HCT116 (cell line): ENCODE measurements around the gene GRHL3. TPM values are rescaled to one million over a fixed set of nuclear protein-coding genes. Genes with fewer than 3 reads are reported as not detected.

ENCODE experiments used
- ATAC-seq: fragments of 200-7000 bp; cut with Tn5 transposase; 2 replicates; pipeline ENCODE4 v1.9.1; 2020; ENCODE audit warnings: mild to moderate bottlenecking, moderate library complexity
- BruUV-seq: library from RNA; stranded (reverse); fragments of 400-500 nt; replicated peaks from 2 replicates; lab custom pipeline; 2021; lab: Mats Ljungman, UMichigan
- CTCF ChIA-PET: fragments of 300-600 bp; sonication (Branson Sonifier 250); formaldehyde crosslinking; loops from one replicate; lab custom pipeline; 2021; ENCODE audit warnings: antibody characterized with exemption; lab: Charles Lee
- POLR2A ChIA-PET: fragments of 300-600, 350-600 bp; sonication (Branson Sonifier 250); formaldehyde crosslinking; loops from one replicate; lab custom pipeline; 2021; ENCODE audit warnings: antibody characterized with exemption; lab: Charles Lee
- RAD21 ChIA-PET, 2 experiments: fragments of 300-600 bp; sonication (Branson Sonifier 250); formaldehyde crosslinking; loops; one replicate each; lab custom pipeline; 2023; ENCODE audit warnings: low total read pairs in 2 of 2; ENCODE audit not compliant: uncharacterized antibody in 2 of 2, unreplicated experiment in 2 of 2, low non-redundant PET in 1 of 2; lab: Charles Lee
- DNase-seq: peaks from one replicate; pipeline ENCODE4 v3.0.0-alpha.2; 2010; ENCODE audit warnings: low read depth, low spot score
- H2AFZ ChIP-seq: fragments of 200-600 bp; shearing (Covaris generic), sonication (generic); 2 replicates; pipeline ENCODE4 v1.6.1; 2017; ENCODE audit warnings: low read depth, mixed run types, mixed read lengths, antibody characterized with exemption, low read length; ENCODE audit not compliant: poor library complexity, severe bottlenecking
- H3K27ac ChIP-seq: 2 replicates; pipeline ENCODE4 v1.5.1; 2012; ENCODE audit warnings: low read depth, low read length
- H3K27me3 ChIP-seq: fragments of 200-600 bp; sonication (generic); 2 replicates; pipeline ENCODE4 v1.6.1; 2016; ENCODE audit warnings: mixed run types, low read length, mixed read lengths; ENCODE audit not compliant: insufficient read depth
- H3K36me3 ChIP-seq, 2 experiments: fragments of 200-500 bp in 1 of 2; fragments of 200-600 bp in 1 of 2; sonication (Bioruptor generic) in 1 of 2; sonication (generic) in 1 of 2; 2 replicates each; pipeline versions ENCODE4 v1.5.1 to v1.6.1; 2014 to 2016; ENCODE audit warnings: low read length in 2 of 2, inconsistent platforms in 1 of 2, mixed read lengths in 1 of 2, mixed run types in 1 of 2; ENCODE audit not compliant: insufficient read depth in 2 of 2, control insufficient read depth in 1 of 2
- H3K4me1 ChIP-seq, 2 experiments: fragments of 200-600 bp in 1 of 2; sonication (generic) in 1 of 2; 2 replicates each; pipeline versions ENCODE4 v1.5.1 to v1.6.1; 2012 to 2017; ENCODE audit warnings: low read length in 2 of 2, inconsistent platforms in 1 of 2, mild to moderate bottlenecking in 1 of 2, mixed read lengths in 1 of 2, mixed run types in 1 of 2, moderate library complexity in 1 of 2; ENCODE audit not compliant: insufficient read depth in 2 of 2, control insufficient read depth in 1 of 2
- H3K4me2 ChIP-seq: fragments of 200-600 bp; sonication (generic); 2 replicates; pipeline ENCODE4 v1.6.1; 2017; ENCODE audit warnings: mixed run types, low read length, mixed read lengths
- H3K4me3 ChIP-seq, 2 experiments: fragments of 200-600 bp in 1 of 2; sonication (generic) in 1 of 2; replicated peaks in 1 of 2; 2 replicates each; pipeline ENCODE4 v1.5.1; 2011 to 2016; ENCODE audit warnings: low read length in 2 of 2, control low read depth in 1 of 2, low read depth in 1 of 2, mild to moderate bottlenecking in 1 of 2, mixed read lengths in 1 of 2, mixed run types in 1 of 2
- H3K79me2 ChIP-seq: fragments of 200-600 bp; sonication (generic); 2 replicates; pipeline ENCODE4 v1.6.1; 2017; ENCODE audit warnings: mild to moderate bottlenecking, mixed run types, low read length, moderate library complexity, mixed read lengths; ENCODE audit not compliant: insufficient read depth
- H3K9ac ChIP-seq: fragments of 200-600 bp; sonication (generic); 2 replicates; pipeline ENCODE4 v1.6.1; 2016; ENCODE audit warnings: low read length, mixed read lengths
- H3K9me2 ChIP-seq: fragments of 200-600 bp; sonication (generic), shearing (Covaris generic); 2 replicates; pipeline ENCODE4 v1.6.1; 2017; ENCODE audit warnings: mixed run types, mild to moderate bottlenecking, moderate library complexity; ENCODE audit not compliant: insufficient read depth
- H3K9me3 ChIP-seq, 2 experiments: fragments of 200-500 bp in 1 of 2; fragments of 200-600 bp in 1 of 2; sonication (Bioruptor generic) in 1 of 2; sonication (generic) in 1 of 2; 2 replicates each; pipeline ENCODE4 v1.6.1; 2014 to 2017; ENCODE audit warnings: low read length in 2 of 2, mixed read lengths in 2 of 2, inconsistent platforms in 1 of 2, low read depth in 1 of 2, mild to moderate bottlenecking in 1 of 2, mixed run types in 1 of 2, moderate library complexity in 1 of 2; ENCODE audit not compliant: control insufficient read depth in 1 of 2, insufficient read depth in 1 of 2
- H4K20me1 ChIP-seq: fragments of 200-600 bp; sonication (generic), shearing (Covaris generic); 2 replicates; pipeline ENCODE4 v1.6.1; 2017; ENCODE audit warnings: mixed run types, mild to moderate bottlenecking, moderate library complexity; ENCODE audit not compliant: insufficient read depth
- ATF3 ChIP-seq: IDR thresholded peaks from 2 replicates; pipeline ENCODE4 v1.6.1; 2012
- CEBPB ChIP-seq: IDR thresholded peaks from 2 replicates; pipeline ENCODE4 v1.6.1; 2012; ENCODE audit warnings: low read depth
- EGR1 ChIP-seq: IDR thresholded peaks from 2 replicates; pipeline ENCODE4 v1.6.1; 2012; ENCODE audit warnings: low read depth
- ELF1 ChIP-seq: IDR thresholded peaks from 2 replicates; pipeline ENCODE4 v1.6.1; 2012; ENCODE audit warnings: low read depth, borderline replicate concordance
- EZH2 ChIP-seq: fragments of 200-600 bp; sonication (generic); IDR thresholded peaks from 2 replicates; pipeline ENCODE4 v1.6.1; 2017; ENCODE audit warnings: antibody characterized with exemption, mixed run types
- EZH2phosphoT487 ChIP-seq: fragments of 200-600 bp; IDR thresholded peaks from 2 replicates; pipeline ENCODE4 v1.6.1; 2018; ENCODE audit warnings: antibody characterized with exemption, borderline replicate concordance
- FOSL1 ChIP-seq: IDR thresholded peaks from 2 replicates; pipeline ENCODE4 v1.6.1; 2012; ENCODE audit warnings: low read depth
- JUND ChIP-seq: IDR thresholded peaks from 2 replicates; pipeline ENCODE4 v1.6.1; 2012
- MAX ChIP-seq: IDR thresholded peaks from 2 replicates; pipeline ENCODE4 v1.6.1; 2012
- SIN3A ChIP-seq: IDR thresholded peaks from 2 replicates; pipeline ENCODE4 v1.6.1; 2012; ENCODE audit warnings: low read depth
- SP1 ChIP-seq: IDR thresholded peaks from 2 replicates; pipeline ENCODE4 v1.6.1; 2012; ENCODE audit warnings: low read depth
- SRF ChIP-seq: IDR thresholded peaks from 2 replicates; pipeline ENCODE4 v1.6.1; 2012; ENCODE audit warnings: low read depth
- YY1 ChIP-seq: IDR thresholded peaks from 2 replicates; pipeline ENCODE4 v1.6.1; 2011; ENCODE audit warnings: low read length, low read depth, moderate library complexity, mild to moderate bottlenecking; ENCODE audit not compliant: insufficient replicate concordance; ENCODE audit errors: extremely low read depth
- ZFX ChIP-seq: fragments of 450-650 bp; IDR thresholded peaks from 2 replicates; pipeline ENCODE4 v1.6.1; 2017
- intact Hi-C: fragments of 100-400 bp; cut with micrococcal nuclease; formaldehyde crosslinking; loops from 2 replicates; pipeline ENCODE4 v1.10.0; 2022
- total RNA-seq: library from RNA; stranded (reverse); gene quantifications from one replicate; pipeline ENCODE4 v1.2.1, GENCODE V29; 2021; ENCODE audit not compliant: unreplicated experiment
- TF ChIP-seq, protein P1 (sequence below): IDR thresholded peaks from 2 replicates; pipeline ENCODE4 v1.6.1; 2011; ENCODE audit warnings: mild to moderate bottlenecking, low read length, moderate library complexity; ENCODE audit not compliant: insufficient replicate concordance; ENCODE audit errors: extremely low read depth
- TF ChIP-seq, protein P2 (sequence below), 3 experiments: fragments of 200-600 bp in 1 of 3; sonication (generic) in 1 of 3; IDR thresholded peaks in 2 of 3; conservative IDR thresholded peaks in 1 of 3; 2 replicates each; pipeline ENCODE4 v1.5.1; 2012 to 2017; ENCODE audit warnings: low read depth in 2 of 3, low read length in 2 of 3, antibody characterized with exemption in 1 of 3, borderline replicate concordance in 1 of 3, control low read depth in 1 of 3, mild to moderate bottlenecking in 1 of 3, mixed read lengths in 1 of 3, mixed run types in 1 of 3, moderate library complexity in 1 of 3; ENCODE audit not compliant: insufficient read depth in 1 of 3

GRHL3 gene
- total RNA-seq, 1 experiment from 2014 or later: 1.0 TPM

GRCh38 chr1:24311234-24311633 is 7.9 kb upstream of the GRHL3 start:
- H3K27me3 ChIP-seq: peaks cover 17% of the 10 kb centered on the region; the same call in 1 of the 2 replicates
- ATAC-seq (no peak), DNase-seq (no peak)
- no peak overlapping the region for H2AFZ ChIP-seq
- no peak overlapping the region for H3K9ac ChIP-seq
- H3K4me3 ChIP-seq: no peak overlapping the region
- POLR2A ChIA-PET: no interaction called here
- BruUV-seq: no TSS peak
- no peaks in the 10 kb centered on the region for H3K79me2 ChIP-seq
- no peak overlapping the region for H3K4me2 ChIP-seq
- H3K27ac ChIP-seq: no peak overlapping the region
- RAD21 ChIA-PET: no interaction called here
- intact Hi-C loops: no loop called here
- no peaks in the 10 kb centered on the region for H3K36me3 ChIP-seq
- H3K9me2 ChIP-seq: no peaks in the 10 kb centered on the region
- H3K9me3 ChIP-seq: no peaks in the 10 kb centered on the region
- TF ChIP-seq SRF (no peak), ATF3 (no peak), FOSL1 (no peak), SIN3A (no peak), YY1 (no peak), ZFX (no peak), EZH2phosphoT487 (no peak), EGR1 (no peak), JUND (no peak), SP1 (no peak), MAX (no peak), EZH2 (no peak), ELF1 (no peak), CEBPB (no peak)
- TF ChIP-seq, protein P1, sequence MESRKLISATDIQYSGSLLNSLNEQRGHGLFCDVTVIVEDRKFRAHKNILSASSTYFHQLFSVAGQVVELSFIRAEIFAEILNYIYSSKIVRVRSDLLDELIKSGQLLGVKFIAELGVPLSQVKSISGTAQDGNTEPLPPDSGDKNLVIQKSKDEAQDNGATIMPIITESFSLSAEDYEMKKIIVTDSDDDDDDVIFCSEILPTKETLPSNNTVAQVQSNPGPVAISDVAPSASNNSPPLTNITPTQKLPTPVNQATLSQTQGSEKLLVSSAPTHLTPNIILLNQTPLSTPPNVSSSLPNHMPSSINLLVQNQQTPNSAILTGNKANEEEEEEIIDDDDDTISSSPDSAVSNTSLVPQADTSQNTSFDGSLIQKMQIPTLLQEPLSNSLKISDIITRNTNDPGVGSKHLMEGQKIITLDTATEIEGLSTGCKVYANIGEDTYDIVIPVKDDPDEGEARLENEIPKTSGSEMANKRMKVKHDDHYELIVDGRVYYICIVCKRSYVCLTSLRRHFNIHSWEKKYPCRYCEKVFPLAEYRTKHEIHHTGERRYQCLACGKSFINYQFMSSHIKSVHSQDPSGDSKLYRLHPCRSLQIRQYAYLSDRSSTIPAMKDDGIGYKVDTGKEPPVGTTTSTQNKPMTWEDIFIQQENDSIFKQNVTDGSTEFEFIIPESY: no peak
- TF ChIP-seq, protein P2, sequence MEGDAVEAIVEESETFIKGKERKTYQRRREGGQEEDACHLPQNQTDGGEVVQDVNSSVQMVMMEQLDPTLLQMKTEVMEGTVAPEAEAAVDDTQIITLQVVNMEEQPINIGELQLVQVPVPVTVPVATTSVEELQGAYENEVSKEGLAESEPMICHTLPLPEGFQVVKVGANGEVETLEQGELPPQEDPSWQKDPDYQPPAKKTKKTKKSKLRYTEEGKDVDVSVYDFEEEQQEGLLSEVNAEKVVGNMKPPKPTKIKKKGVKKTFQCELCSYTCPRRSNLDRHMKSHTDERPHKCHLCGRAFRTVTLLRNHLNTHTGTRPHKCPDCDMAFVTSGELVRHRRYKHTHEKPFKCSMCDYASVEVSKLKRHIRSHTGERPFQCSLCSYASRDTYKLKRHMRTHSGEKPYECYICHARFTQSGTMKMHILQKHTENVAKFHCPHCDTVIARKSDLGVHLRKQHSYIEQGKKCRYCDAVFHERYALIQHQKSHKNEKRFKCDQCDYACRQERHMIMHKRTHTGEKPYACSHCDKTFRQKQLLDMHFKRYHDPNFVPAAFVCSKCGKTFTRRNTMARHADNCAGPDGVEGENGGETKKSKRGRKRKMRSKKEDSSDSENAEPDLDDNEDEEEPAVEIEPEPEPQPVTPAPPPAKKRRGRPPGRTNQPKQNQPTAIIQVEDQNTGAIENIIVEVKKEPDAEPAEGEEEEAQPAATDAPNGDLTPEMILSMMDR (IDR thresholded peaks at IDR 0.05 in 2 of 3, conservative IDR thresholded peaks at IDR 0.05 in 1 of 3; ENCODE audit: borderline replicate concordance in 1 of 3, insufficient read depth in 1 of 3, low read depth in 2 of 3, low read length in 2 of 3): no peak
- TF ChIP-seq, all 23 proteins: peak for 0
- Histone ChIP-seq H4K20me1 (no peaks in the 10 kb centered on the region), H3K4me1 (peaks cover 0 to 17% of the 10 kb centered on the region in 2 experiments; a peak in 3 of 4 replicates)
- CTCF ChIA-PET: interaction anchor here (0.8 to 1.5 kb wide), 3 partner anchors 81 to 112 kb away, joined by 3 to 5 read pairs (median 3); no protein-coding TSS in a partner anchor
